Measurements from ENCODE around the gene HMGN5.

DNA sequence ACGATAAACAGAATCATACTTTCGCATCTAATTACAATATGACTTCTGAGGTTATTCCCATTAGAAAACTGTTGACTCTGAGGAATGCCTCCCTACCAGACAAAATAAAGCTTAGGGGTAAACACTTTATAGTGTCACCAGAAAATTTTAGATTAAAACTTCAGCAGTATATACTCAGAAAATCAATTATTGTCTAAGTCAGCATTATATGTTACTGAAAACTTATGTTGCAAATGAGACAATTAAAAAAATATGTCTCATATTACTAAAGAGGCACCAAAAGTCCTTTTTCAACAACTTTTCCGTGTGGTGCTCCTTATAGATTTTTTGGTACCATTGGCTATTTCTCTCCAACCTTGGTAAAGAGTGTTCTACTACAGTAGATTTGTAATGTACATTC is 91.4 kb downstream of the HMGN5 start:
- no peak for TF ChIP-seq CTCF (IDR thresholded peaks at IDR 0.05 in 8 of 11, conservative IDR thresholded peaks at IDR 0.05 in 3 of 11)
- TF ChIP-seq POLR2AphosphoS5 (IDR thresholded peaks at IDR 0.05), result no peak
